KOPT-K1 (cell line): ENCODE data around the gene TRPM8.
"Not testable (repeated sequence)": the region's sequence is repeated elsewhere in the genome, so short reads cannot be mapped to it uniquely, and the experiment has no call there.

Experiments
- H3K27ac ChIP-seq: fragments of 200-600 bp; sonication (generic); 2 replicates; pipeline ENCODE4 v1.5.1; 2016; ENCODE audit warnings: antibody characterized with exemption, mild to moderate bottlenecking, low read depth, low read length; ENCODE audit not compliant: poor library complexity, severe bottlenecking
- H3K36me3 ChIP-seq: fragments of 200-600 bp; sonication (generic); 2 replicates; pipeline ENCODE4 v1.5.1; 2017; ENCODE audit warnings: antibody characterized with exemption, mild to moderate bottlenecking, low read length, moderate library complexity; ENCODE audit not compliant: insufficient read depth
- H3K9me3 ChIP-seq: fragments of 200-600 bp; sonication (generic); 2 replicates; pipeline ENCODE4 v1.5.1; 2017; ENCODE audit warnings: antibody characterized with exemption, low read length, mild to moderate bottlenecking; ENCODE audit not compliant: insufficient read depth, poor library complexity, severe bottlenecking

The TRPM8 gene

DNA sequence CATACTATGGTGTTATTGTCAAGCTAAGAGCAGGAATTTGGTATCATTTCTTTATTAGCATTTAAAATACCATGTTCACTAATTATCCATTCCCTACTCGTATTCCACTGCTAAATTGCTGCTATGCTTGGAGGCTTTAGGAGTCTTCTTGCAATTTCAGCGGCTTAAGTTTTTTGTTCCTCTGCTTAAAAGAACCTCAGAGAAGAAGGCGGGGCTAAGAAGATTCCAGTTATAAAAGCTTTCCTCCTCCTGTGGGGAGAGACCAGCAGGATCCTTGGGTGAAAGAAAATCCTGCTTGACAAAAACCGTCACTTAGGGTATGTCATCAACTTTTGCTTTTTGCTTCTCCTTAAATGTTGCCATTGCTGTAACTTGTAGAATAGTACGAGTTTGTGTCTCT, at the start of gene TRPM8:
Gene TRPM8, plus strand, starts transcription at position 258 of the 400 bp plus-strand sequence. CDS start 9,165 bp downstream, outside the sequence.
- no peaks in the 10 kb centered on the region for H3K9me3 ChIP-seq
- no peak within 1 kb of the TSS for H3K27ac ChIP-seq
- no peaks in the 10 kb centered on the region for H3K36me3 ChIP-seq

DNA sequence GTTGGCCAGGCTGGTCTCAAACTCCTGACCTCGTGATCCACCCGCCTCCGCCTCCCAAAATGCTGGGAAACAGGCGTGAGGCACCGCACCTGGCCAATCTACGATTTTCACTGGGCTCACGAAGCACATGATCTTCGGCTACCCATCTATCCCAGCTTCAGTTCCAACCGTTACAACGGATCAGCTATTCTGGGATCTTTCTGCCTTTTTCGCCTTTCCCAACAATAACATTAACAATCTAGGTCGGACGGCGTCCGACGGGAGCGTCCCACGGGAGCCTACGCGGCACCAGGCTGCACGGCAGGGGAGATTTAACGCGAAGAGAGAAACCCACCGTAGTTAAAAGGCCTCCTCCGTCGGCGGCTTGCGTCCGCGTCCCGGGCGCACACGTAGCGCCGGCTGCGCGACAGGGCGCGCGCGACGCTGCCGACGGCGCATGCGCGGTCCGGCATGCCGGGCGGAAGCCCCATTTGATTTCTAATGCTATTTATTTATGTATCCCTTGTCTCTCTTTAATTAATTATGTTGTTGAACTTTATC, 49.1 kb upstream of the TRPM8 start, which contains the start of gene MSL3B:
Gene MSL3B, minus strand, starts transcription at position 394 of the 540 bp plus-strand sequence.
- Histone ChIP-seq H3K9me3 (peaks cover 33% of the 10 kb centered on the region), H3K27ac (peak within 1 kb of the TSS; percentile 75), H3K36me3 (peaks cover 16% of the 10 kb centered on the region)

DNA sequence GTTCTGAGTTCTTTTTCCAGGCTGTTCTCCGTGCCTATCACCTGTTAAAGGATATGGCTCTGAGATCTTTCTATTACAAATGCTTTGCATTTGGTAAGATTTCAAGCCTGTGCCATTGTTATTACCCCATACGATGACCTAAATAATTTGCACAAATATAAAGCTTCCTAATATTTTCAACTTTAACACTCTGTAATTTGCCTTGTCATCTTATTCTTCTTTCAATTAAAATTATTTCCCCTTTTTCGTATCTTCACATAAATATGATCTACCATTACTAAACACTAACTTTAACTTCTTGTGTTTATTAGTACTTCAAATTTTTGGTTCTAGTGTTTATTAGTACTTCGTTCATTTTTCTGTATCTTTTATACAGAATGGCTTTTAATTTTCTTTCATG, 45.7 kb upstream of the TRPM8 start:
- Histone ChIP-seq H3K9me3 (peaks cover 32% of the 10 kb centered on the region), H3K27ac (no peak overlapping the region), H3K36me3 (peaks cover 5% of the 10 kb centered on the region)

DNA sequence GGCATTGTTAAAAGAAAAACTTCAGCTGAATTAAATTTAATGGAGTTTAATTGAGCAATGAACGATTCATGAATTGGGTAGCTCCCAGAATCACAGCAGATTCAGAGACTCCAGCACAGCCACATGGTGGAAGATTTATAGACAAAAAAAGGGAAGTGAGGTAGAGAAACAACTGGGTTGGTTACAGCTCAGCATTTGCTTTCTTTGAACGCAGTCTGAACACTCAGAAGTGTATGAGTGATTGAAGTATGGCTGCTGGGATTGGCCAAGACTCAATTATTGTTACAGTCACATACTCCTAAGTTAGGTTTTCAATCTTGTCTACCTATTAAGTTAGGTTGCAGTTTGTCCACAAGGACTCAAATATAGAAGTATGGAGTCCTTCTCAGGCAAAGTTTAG, 45.0 kb upstream of the TRPM8 start:
- H3K9me3 ChIP-seq: peaks cover 32% of the 10 kb centered on the region
- not testable (repeated sequence) for H3K27ac ChIP-seq, H3K36me3 ChIP-seq

DNA sequence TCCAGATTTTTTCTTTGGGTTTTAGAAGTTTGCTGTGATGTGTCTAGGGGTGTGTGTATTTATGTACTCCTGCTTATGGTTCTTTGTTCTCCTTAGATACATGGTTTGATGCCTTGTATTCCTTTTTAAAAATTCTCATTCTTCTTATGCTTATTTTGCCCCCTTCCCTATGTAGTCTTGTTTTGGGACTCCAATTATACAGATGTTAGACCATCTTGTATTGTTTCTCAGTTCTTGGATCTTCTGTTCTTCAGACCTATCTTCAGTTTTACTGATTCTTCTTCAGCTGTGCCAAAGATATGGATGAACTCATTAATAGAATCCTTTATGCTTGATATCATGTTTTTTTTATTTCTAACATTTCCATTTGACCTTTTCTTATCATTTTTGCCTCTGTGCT, 34.8 kb upstream of the TRPM8 start:
- Histone ChIP-seq H3K36me3 (no peaks in the 10 kb centered on the region), H3K27ac (no peak overlapping the region)

DNA sequence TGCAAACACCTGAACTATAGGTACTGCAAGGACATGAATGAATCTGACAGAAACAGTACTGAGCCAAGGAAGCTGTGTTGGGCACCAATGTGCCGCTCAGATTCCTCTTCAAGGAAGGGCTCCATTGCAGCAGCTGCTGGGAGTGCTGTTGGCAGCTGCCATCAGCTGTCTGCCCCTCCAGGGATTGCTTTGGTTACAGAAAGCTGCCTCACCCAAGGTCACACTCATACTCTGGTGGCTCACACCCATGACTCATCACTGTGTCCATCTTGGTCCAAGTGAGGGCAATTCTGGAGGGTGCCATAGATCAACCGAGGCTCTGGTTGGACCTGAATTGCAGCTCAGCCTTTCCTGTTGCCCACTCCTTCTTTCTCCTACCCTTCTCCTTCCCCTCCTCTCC, 24.4 kb upstream of the TRPM8 start:
- H3K36me3 ChIP-seq: no peaks in the 10 kb centered on the region
- H3K27ac ChIP-seq: no peak overlapping the region
- H3K9me3 ChIP-seq: no peaks in the 10 kb centered on the region

More for the DNA sequence above, 34.8 kb upstream of the TRPM8 start:
- H3K9me3 ChIP-seq: peaks cover 22% of the 10 kb centered on the region

DNA sequence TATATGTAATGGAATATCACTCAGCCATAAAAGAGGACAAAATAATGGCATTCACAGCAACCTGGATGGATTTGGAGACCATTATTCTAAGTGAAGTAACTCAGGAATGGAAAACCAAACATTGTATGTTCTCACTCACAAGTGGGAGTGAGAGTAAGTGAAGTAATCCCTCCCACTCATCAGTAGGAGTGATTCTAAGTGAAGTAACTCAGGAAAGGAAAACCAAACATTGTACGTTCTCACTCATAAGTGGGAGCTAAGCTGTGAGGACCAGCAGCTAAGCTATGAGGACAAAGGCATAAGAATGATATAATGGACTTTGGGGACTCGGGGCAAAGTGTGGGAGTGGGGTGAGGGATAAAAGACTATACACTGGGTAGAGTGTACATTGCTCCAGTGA, 20.9 kb upstream of the TRPM8 start:
- H3K36me3 ChIP-seq, H3K9me3 ChIP-seq, H3K27ac ChIP-seq: not testable (repeated sequence)

DNA sequence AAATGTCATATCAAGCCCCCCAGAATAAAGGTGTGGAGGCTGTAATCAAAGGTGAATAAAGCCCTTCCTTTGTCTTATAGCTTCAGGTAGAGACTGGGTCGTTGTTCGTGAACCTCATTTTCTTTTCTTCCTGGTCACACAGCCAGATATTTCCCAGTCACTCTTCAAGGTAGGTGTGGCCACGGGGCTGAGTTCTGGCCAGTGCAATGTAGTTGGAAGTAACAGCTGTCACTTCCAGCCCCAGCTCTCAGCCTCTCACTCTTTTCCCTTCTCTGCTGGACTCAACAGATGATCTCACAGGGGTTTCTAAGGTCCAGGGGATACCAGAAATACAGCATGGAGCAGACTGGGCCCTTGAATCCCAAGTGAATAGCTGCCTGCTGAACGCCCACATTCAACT, 15.8 kb upstream of the TRPM8 start:
- H3K27ac ChIP-seq: no peak overlapping the region
- H3K9me3 ChIP-seq: no peaks in the 10 kb centered on the region
- H3K36me3 ChIP-seq: no peaks in the 10 kb centered on the region

DNA sequence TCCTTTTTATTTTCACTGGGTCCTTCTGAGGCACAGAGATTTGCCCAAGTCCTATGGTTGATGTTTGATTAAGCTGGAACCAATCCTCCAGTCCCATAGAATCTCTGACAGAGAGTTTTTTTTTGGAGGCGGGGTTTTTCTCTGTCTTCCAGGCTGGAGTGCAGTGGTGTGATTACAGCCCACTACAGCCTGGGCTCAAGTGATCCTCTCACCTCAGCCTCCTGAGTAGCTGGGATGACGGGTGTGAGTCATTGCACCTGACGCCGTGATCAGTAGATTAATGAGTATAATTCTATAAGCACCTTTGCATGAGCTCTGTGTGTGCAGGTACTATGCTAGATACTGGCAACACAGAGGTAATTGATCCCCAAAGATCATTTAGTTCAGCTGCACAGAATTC, 15.3 kb upstream of the TRPM8 start:
- Histone ChIP-seq H3K9me3 (no peaks in the 10 kb centered on the region), H3K27ac (no peak overlapping the region), H3K36me3 (no peaks in the 10 kb centered on the region)

DNA sequence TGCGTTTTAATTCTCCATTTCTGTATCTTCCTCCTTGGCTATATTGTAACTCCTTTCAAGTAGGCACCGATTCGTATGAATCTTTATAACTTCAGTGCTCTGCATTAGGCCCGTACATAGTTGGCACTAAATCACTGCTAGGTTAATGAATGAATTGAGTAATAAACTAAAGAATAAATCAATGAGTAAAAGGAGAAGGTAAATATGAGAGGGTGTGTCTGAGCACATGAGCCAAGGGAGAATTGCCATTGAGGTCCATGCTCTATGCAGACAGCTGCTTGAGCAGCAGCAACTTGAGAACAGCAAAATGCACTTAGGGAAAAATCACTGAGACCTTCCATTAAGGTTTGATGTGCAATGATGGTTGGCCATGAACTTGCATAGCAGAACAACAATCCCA, 11.2 kb upstream of the TRPM8 start:
- H3K27ac ChIP-seq: no peak overlapping the region
- peaks cover 6% of the 10 kb centered on the region for H3K9me3 ChIP-seq

DNA sequence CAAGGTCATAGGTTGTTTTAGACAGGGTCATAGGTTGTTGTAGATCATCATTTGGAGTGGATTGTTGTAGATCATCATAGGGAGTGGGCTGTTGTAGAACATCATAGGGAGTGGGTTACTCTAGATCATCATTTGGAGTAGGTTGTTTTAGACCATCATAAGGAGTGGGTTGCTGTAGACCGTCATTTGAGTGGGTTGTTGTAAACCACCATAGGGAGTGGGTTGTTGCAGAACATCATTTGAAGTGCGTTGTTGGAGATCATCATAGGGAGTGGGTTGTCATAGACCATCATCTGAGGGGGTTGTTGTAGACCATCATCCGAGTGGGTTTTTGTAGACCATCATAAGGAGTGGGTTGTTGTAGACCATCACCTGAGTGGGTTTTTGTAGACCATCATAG, 9.5 kb upstream of the TRPM8 start:
- Histone ChIP-seq H3K9me3 (peaks cover 6% of the 10 kb centered on the region), H3K27ac (no peak overlapping the region), H3K36me3 (no peaks in the 10 kb centered on the region)

More for the DNA sequence above, 11.2 kb upstream of the TRPM8 start:
- H3K36me3 ChIP-seq: no peaks in the 10 kb centered on the region

DNA sequence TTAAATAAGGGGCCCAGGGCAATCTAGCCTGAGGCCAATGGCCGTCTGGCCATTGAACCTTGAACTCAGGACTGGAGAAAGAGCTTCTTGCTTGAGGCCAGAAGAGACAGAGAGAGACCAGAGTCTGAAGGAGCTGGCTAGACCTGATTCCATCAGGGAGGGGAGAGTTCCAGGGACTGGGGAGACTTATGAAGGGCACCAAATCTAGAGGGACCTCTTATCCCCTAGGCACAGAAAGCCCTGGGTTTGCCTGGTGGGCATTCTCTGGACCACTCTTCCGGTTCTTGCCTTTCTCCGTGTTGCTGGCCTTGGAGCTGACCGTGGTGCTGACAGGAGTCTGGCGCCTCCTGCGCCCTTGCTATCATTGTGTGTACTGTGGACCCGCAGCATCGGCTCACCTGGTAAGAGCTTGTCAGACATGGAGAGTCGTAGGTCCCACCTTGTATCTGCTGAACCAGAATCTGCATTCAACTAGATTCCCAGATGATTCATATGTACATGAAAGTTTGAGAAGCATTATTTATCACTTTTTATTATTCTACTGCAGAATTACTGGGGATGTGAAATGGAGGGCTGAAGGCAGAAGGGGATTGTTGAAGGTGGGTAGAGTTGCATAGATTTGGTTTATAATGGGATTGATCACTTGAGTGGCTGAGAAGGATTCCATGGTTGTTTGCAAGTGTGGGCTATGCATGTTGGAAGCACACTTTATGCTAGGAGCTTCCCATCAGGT, 4.3 kb upstream of the TRPM8 start:
- Histone ChIP-seq H3K27ac (no peak overlapping the region), H3K36me3 (no peaks in the 10 kb centered on the region), H3K9me3 (peaks cover 4% of the 10 kb centered on the region)

DNA sequence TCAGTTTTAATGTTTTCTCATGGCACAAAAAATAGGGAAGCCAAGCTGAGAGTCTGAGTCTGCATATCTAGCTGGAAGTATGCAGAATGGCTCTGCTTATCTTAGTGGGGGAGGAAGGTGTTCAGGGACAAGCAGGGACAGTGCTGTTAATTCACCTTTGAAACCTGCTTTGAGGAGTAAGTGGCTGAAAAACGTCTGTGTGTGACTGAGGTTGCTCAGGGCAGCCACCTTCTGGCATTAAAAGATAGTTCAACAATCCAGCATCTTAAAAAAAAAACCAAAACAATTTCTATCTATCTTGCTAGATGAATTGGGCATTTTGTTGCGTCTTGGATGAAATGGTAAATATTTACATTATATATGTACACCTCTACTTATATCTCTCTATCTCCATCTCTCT, 2.0 kb upstream of the TRPM8 start:
- no peaks in the 10 kb centered on the region for H3K36me3 ChIP-seq
- no peak overlapping the region for H3K27ac ChIP-seq
- H3K9me3 ChIP-seq: no peaks in the 10 kb centered on the region

DNA sequence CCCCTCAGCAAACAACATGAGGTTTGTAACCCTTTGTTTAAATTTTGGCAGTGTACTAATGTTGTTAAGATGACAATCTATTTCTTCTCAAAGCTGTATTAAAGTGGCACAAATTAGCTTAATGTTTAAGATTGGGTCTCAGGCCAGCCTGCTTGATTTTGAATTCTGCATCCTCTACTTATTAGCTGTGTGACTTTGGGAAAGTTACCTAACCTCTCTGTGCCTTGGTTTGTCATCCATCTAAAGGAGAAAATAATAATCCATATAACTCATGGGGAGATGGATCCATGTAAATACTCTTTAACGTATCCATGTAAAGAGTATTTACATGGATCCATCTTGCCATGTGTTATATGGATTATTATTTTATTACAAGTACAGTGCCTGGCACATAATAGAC, 2.1 kb downstream of the TRPM8 start:
- Histone ChIP-seq H3K36me3 (no peaks in the 10 kb centered on the region), H3K9me3 (no peaks in the 10 kb centered on the region), H3K27ac (no peak overlapping the region)

DNA sequence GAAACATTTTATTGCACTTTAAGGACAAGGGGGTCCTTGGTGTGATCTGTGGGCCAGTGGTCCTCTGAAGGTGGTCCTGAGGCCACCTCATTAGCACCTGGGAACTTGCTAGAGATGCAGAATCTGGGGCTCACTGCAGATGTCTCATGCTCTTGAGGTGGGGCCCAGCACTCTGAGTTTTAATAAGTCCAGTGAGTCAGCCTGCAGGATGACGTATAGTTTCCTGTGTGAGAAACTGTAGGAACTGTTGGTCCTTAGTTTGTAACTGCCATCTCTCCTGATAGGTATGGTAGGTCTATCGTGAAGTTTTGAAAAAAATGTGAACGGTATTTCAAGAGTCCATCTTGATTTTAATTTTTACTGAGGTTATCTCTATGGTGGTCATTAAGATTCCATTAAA, 2.8 kb downstream of the TRPM8 start:
- Histone ChIP-seq H3K27ac (no peak overlapping the region), H3K36me3 (no peaks in the 10 kb centered on the region), H3K9me3 (no peaks in the 10 kb centered on the region)

DNA sequence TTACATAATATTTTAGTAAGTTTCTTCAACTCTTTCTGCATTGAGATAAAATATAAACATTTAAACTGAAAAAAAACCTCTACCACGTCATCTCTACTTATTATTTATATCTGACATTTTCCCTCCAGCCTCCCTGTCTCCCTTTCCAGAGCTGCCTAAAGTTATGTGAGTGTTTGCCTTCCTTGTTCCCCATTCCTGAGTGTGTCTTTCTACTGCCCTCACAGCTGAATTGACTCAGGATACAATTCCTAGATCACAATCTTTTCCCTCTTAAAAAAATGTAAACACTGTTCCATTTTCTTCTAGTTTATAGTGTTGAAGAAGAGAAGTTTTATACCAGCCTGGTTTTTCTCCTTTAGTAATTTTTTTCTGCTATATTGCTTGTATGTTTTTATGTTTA, 5.3 kb downstream of the TRPM8 start:
- Histone ChIP-seq H3K27ac (no peak overlapping the region), H3K36me3 (no peaks in the 10 kb centered on the region), H3K9me3 (no peaks in the 10 kb centered on the region)
